Stimulated activated CD8-positive, alpha-beta memory T cell treated with anti-CD3 and anti-CD28 coated beads, Interleukin-15, amount 100 ng/mL, for 1 hour (primary cell): ENCODE results near the gene WDPCP.
"Not testable (repeated sequence)": the region's sequence is repeated elsewhere in the genome, so short reads cannot be mapped to it uniquely, and the experiment has no call there.

Source experiments
- DNase-seq: peaks from one replicate; pipeline ENCODE4 v3.0.0-alpha.2; 2020; ENCODE audit warnings: low read depth

WDPCP gene

DNA sequence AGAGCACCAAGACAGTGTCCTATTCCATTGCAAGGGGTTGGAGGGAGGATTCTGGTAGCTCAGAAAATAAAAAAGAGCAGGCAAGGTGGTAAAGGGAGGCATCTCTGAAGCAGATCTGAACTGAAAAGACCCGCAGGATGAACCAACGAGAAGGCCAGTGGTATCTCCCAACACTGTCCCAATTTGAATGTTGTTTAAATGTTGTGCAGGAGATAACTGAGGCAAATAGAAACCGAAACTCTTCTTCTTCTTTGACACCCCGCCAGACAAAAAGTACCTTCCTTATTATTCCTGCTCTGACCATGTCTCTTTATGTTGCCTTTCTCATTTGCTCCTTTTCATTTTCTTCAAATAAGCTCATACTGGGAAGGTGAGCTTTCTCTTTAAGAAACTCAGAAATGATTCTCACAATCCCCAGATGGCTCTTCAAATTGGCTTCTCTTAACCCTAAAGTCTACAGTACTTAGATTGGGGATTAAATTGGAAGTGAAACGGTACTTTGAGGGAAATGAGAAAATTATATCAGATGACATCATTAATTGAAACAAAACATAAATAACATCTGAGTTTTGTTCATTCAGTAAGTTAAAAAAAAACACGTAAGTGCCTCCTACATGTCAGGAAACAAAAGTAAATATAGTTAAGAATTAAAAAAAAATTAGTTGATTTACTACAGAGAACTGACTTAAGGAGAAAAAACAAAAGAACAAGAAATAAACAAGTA, 143.6 kb downstream of the WDPCP start:
- no peak for DNase-seq

- DNase-seq, result no peak
Measured at GRCh38 chr2:63440612-63441011, 147.7 kb downstream of the WDPCP start.

GRCh38 chr2:63438181-63438580, 150.1 kb downstream of the WDPCP start:
- no peak for DNase-seq

GRCh38 chr2:63436488-63436887, 151.8 kb downstream of the WDPCP start:
- DNase-seq, result no peak

- no peak for DNase-seq
Measured at GRCh38 chr2:63435070-63435469, 153.2 kb downstream of the WDPCP start.

DNA sequence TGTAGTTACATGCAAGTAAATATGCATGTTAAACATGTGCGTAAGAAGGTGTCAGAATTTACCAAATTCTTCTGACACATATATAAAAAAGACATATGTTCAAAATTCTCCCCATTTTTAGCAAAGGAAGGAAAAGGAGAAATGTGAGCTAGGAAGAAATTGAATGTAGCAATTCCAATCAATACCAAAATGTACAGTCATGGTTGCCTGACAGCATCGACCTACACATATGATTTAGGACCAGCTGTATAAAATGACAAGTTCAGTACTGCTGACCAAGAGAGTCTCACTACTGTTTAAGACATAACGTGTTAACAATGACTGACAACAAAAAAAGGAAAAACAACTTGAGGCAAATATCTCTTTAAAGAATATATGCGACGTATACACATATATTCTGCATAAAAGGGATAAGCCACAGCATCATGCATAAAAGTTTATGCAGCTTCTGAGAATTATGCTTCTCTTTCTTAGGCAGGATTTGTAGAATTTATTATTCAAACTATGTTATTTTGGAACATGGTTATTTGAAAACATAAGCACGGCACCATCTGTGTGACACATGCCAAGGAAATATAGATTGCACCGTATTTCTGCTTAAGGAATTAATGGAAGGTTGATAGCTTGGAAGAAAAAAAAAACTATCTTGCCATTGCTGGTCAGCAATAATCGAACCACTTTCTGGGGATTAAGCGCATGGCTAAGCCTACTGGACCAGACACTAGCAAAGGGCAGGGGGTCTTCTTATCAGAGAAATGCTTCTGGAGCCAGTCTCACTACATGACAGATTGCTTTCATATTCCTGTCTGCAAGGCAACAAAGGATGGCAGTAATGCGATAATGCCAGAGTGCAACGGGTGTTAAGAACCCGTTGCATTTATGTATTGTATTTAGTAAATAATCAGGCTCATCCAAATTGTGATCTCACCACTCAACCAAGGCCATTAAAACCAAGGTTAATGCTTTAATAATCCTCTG, 154.0 kb downstream of the WDPCP start:
- DNase-seq, result no peak

DNA sequence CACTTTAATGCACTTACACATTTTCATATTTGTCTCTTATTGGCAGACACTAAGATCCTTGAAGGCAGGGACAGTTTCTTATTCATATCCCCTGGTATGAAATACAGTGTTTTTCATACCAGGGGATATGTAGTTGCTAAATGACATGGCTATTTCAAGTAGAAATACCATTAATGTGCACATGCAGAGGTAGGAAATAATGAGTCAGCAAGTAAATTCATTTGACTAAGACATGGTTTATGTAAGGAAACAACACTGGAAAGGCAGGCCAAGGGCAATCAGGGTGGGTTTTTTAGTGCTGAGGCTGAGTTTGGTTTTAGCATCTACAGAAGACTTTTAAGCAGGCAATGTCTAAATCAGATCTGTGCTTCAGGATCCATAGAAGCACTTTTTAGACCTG, 155.9 kb downstream of the WDPCP start:
- no peak for DNase-seq

- no peak for DNase-seq
Measured at GRCh38 chr2:63425606-63426005, 162.7 kb downstream of the WDPCP start.

DNA sequence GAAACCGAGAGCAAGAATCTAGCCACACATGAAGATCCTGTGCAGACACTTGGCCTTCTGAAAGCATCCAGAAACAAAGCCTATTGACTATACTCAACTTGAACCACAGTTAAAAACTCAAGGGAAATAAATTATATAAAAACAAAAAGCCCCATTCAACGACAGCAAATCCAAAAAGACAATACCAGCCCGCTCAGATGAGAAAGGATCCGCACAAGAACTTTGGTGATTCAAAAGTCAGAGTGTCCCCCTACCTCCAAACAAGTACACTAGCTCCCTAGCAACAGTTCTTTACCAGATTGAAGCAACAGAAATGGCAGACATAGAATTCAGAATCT, 163.2 kb downstream of the WDPCP start:
- no peak for DNase-seq

DNA sequence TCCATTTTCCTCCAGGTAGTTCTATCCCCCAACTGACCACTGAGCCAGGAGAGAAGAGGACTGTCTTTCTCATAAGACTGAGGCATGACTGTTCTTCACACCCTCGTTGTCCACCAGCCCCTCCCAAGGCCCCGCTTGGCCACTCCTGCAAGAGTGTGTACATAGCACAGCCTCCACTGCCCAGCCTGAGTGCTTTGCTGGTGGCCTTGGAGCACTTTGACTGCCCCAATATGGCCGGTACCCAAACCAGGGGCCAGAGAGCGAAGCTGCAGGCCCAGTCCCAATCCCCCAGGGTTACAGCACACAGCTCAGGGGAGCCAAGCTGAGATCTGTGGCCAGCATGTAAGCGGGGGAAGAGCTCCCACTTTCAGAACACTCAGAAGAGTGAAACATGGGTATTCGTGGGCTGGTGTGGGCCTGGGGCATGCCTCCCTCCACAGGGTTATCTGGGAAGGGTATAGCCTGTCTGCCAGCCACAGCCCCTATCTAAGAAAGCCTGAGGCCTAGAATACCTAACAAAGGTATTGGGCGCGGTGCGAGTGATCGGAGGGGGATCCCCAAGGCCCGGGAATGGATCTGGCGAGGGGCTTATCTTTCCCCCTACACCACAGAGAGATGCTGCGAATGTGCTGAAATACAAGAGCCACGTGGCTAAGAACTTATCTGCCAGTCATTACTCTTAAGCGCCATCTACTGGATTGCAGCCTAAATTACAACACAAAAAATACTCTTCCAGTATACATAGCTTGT, 163.8 kb downstream of the WDPCP start:
- DNase-seq, result no peak

DNA sequence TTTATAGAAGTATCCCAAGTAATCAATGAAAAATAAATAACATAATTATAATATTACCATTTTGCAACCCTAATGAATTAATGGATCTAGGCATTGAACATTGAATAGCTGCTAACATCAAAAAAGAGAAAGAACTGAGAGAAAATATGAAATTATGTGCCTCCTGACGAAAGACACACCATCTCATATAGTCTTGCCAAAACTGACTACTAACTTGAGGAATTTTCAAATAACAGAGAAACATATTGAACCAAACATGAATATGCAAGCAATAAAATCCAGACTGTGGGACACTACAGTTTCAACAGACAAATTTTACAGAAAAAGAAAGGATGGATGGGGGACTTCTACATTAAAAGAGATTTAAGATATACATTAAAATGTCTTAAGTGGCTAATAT, 165.7 kb downstream of the WDPCP start:
- no peak for DNase-seq

DNA sequence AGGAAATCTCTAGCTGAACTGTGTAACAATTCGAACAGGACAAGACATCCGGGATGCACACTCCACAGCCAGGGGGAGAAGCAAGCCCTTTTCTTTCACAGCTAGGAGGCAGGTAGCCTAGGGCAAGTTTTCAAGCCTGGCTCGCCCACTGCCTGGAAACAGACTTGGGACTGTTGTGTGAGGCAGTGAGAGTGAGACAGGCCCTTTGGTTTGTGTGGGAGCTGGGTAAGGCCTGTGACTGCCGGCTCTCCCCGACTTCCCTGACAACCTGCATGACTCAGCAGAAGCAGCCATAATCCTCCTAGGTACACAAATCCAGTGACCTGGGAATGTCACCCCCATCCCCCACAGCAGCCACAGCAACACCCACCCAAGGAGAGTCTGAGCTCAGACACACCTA, 179.7 kb downstream of the WDPCP start:
- no peak for DNase-seq

DNA sequence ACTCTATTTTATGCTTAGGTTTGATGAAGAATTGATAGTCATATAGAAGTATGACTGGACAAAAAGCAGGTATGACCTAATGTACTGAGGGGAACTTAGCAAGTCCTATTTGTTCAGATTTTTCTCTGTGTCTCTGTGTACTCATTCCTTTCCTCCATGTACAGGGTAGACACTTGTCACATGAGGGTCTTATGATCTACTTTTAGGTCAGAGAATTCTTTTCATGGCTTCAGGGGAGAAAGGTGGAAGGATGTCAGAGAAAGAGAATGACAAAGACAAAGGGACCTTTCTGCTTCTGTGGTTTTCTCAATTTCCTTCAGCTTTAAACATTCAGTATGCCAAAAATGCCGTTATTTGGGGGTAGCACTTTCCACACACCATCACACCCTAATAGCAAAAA, 181.6 kb downstream of the WDPCP start:
- DNase-seq, result no peak

GRCh38 chr2:63403820-63404219, 184.5 kb downstream of the WDPCP start:
- no peak for DNase-seq

DNA sequence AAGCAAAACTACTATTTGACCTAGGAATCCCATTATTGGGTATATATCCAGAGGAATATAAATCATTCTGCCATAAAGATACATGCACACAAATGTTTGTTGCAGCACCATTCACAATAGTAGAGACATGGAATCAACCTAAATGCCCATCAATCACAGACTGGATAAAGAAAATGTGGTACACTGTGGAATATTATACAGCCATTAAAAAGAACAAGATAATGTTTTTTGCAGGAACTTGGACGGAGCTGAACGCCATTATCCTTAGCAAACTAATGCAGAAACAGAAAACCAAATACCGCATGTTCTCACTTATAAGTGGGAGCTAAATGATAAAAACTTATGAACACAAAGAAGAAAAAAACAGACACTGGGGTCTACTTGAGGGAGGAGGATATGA, 185.4 kb downstream of the WDPCP start:
- DNase-seq, result not testable (repeated sequence)

DNA sequence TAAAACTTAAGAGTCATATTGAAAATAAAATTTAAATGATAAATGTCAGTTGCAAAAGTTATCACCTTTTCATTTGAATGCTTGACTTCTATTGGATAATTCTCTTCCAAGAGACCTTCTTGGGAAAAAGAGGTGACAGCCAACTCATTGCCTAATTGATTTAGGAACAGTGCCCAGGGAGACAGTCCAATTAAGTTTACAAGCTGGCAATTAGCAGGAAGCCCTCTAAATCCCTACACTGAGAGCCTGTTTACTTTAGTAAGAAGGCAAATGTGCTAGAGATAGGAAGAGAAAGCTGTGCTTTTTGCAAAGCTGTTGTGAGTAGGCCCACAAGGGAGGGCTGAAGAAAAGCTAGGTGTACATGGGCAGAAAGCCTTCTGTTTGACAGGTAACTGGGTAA, 189.1 kb downstream of the WDPCP start:
- no peak for DNase-seq

- DNase-seq, result no peak
Measured at GRCh38 chr2:63379451-63379850, 208.8 kb downstream of the WDPCP start.

DNA sequence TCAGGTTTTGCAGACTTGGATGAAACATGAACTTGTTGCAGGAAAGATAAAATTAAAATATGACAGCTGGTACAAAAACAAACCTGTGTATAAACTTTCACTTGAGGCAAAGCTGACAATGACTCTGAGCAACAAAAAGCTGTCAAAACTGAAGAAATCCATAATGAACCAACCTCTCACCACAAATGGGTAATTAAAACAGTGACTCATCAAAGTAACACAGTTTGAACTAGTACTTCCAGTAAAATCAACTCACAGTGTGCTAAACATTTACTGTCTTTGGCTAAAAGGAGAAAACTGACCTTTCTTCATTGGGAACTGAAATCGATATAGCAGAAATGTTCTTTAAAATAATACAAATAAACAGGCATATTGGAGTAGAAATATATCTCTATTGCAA, 209.7 kb downstream of the WDPCP start:
- no peak for DNase-seq

- no peak for DNase-seq
Measured at GRCh38 chr2:63374341-63374740, 213.9 kb downstream of the WDPCP start.

DNA sequence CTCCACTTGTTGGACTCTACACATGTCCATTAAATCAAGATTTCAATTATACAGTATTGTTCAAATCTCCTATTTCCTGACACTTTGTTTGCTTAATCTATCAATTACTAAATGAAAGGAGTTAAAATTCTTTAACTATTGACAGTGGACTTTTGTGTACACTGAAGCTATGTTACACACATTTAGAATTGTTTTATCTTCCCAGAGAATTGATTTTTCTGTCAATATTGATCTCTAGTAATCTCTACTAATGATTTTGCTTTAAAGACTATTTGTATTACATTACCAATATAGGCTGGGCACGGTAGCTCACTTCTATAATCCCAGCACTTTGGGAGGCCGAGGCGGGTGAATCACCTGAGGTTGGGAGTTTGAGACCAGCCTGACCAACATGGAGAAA, 215.7 kb downstream of the WDPCP start:
- no peak for DNase-seq

DNA sequence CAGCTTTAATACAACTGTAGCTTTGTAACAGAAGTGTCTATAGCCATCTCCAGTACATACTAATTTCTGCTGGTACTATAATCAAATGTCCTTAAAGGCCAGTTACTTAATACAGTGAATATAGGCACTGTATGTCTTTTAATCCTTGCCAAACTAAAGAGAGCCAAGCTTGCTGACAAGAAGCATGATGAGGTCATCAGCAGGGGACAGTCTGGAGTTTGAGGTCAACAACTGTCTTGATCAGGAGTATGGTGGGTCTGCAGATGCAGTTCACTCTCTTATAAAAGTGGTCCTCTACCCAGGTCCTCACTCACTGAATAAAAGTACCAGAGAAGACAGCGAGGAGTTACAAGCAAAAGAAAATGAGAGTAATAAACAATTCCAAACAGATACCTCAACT, 219.1 kb downstream of the WDPCP start:
- no peak for DNase-seq

DNA sequence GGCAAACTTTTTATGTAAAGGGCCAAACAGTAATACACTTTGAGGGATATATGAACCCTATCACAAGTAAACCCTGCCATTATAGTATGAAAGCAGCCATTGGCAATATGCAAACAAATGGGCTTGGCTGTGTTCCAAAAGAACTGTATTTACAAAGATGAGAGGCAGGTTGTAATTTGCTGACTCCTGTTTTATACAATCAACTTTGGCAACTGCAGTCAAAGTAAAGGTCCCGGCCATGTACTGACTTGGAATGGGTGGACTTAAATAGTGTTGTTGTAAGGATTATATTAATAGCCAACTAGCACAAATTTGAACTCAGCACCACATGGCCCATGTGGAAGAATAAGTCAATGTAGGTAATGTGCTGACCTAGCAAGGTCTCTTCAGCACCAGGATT, 223.4 kb downstream of the WDPCP start:
- no peak for DNase-seq

GRCh38 chr2:63357722-63358121, 230.6 kb downstream of the WDPCP start:
- DNase-seq, result not testable (repeated sequence)
